Measurements from ENCODE around the gene NAA80.
"Not testable (repeated sequence)": the region's sequence is repeated elsewhere in the genome, so short reads cannot be mapped to it uniquely, and the experiment has no call there.

NAA80 gene

DNA sequence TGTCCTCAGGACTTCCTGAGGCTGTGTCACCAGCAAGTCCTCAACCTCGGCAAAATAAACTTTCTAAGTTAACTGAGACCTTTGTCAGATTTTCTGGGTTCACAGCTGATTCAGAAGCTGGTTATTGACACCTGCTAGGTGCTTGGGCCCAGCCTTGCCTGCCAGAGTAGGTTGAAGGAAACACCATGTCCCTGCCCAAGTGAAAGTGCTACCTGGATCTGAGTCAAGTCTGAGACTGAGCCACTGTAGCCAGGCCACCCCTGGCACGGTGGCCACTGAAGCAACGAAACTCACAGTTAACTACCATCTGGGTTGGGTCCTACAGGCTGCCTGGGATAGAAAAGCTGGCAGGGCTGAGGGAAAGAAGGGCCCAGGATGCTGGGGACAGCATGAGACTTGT lies 15.1 kb upstream of the NAA80 start:
- no peak for DNase-seq (ENCODE audit: low spot score)

DNA sequence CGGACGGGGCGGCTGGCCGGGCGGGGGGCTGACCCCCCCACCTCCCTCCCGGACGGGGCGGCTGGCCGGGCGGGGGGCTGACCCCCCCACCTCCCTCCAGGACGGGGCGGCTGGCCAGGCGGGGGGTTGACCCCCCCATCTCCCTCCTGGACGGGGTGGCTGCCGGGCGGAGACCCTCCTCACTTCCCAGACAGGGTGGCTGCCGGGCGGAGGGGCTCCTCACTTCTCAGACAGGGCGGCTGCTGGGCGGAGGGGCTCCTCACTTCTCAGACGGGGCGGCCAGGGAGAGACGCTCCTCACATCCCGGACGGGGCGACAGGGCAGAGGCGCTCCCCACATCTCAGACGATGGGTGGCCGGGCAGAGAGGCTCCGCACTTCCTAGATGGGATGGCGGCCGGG lies 12.8 kb upstream of the NAA80 start:
- DNase-seq (ENCODE audit: low spot score), result not testable (repeated sequence)

DNA sequence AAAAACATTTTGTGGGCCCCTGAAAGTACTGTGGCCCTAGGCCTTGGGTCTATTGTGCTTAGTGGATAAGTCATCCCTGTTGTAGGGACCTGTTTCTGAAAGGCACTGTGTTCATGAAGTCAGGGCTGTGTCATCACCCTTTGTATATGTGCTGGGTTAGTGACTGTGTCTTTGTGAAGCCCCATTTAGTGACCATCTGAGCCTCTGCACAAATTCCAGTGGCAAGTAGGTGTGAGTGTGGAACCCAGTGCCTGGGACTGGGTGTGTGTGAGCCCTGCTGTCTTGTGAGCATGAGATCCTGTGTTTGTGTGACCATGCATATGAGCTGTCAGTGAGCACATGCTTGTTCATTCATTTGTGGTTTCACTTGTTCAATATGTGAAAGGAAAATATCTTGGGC lies 5.4 kb upstream of the NAA80 start:
- DNase-seq (ENCODE audit: low spot score), result no peak

DNA sequence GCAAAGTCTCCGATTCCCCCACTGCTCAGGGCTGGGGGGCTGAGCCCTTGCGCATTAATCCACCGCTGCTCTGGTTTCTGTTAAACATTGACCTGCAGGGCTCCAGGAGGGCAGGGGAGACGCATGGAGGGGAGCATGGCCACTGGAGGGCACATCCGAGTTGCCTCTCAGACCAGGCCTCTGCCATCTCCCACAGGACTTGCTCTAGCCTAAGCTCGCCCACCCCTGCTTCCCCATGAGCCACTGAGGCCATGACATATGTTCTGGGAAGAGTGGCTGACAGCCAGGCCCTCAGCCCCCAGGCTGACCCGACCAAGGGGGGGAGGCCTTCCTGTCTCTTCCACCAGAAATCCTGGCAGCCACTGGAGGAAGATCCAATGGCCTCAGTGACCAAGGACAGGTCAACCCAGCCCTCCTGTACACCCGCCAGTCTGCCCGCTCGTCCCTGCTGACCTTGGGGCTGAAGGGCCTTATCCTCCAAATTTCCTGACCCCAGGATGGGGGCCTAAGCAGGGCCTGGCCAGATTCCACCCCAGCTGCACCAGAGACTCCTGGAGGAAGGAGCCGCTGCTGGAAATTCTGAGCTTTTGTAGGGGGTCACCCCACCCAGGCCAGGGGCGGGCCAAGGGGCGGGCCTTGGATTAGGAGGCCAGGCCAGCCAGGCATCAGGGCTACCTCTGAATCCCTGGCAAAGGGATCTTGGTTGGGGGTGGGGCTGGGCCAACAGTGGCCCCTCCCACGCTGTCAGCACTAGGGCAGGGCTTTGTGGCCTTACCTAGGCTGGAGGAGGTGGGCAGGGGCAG lies 4.0 kb upstream of the NAA80 start, which contains the start of gene HYAL1:
Gene HYAL1 (minus strand): TSS at position 562 of the 803 bp plus-strand sequence. CDS start 618 bp downstream, outside the sequence.
- DNase-seq (ENCODE audit: low spot score), result no peak

DNA sequence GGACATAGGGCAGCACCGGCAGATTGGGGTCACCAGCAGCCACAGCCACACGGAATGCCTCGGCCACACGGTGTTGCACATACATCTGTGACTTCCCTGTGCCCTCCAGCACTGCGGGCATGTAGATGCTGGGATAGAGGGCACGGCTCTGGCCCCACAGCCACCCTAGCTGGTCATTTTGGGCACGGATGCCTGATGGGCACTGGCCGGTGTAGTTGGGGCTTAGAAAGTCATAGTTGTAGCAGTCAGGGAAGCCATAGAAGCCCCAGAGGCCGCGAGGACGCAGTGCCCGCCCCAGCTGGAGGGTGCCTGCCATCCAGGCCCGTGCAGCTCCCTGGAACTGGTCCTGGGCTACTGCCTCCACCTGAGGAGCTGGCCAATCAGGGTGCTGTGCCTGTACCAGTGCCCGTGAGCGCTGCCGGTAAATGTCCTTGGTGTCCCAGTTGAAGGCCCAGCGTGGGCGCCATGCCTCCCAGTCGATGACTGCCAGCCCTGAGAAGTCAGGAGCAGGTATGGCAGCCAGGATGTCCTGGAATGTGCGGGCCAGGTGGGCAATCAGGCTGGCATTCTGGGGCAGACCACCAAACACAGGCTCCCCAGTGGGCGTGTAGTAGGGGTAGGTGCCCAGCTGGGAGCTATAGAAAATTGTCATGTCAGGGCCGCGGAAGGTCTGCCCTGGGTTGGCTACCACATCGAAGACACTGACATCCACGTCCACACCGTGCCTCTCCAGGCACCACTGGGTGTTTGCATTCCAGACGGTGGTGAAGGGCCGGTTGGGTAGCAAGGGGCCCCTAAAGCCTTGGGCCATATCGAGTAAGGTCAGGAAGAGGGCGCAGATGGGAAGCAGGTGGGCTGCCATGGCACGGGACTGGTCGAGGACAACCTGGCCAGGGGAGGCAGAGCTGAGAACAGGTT lies 3.1 kb upstream of the NAA80 start:
- DNase-seq (ENCODE audit: low spot score), result no peak

DNA sequence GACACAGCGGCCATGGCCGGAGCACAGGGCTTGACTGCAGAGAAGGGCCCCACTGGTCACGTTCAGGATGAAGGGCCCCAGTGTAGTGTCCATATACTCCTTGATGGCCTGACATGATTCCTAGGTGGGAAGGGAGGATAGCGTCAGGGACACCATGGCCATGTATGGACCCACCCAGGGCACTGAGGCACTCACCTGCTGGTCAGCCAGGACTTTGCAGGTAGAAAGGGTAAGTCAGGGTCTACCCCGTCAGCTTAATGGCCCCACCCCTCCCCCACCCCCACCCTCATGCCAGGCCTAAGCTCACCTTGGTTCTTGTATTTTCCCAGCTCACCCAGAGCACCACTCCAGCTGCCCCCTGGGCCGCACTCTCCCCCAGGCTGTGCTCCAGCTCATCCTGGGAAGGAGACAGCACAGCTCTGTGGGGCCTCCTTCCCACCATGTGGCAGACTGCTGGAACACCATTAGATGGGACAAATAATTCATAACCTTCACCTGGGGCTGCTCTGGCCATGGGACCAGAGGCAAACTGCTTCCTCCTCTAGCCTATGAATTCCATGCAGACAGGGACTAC lies 1.6 kb upstream of the NAA80 start:
- no peak for DNase-seq (ENCODE audit: low spot score)

DNA sequence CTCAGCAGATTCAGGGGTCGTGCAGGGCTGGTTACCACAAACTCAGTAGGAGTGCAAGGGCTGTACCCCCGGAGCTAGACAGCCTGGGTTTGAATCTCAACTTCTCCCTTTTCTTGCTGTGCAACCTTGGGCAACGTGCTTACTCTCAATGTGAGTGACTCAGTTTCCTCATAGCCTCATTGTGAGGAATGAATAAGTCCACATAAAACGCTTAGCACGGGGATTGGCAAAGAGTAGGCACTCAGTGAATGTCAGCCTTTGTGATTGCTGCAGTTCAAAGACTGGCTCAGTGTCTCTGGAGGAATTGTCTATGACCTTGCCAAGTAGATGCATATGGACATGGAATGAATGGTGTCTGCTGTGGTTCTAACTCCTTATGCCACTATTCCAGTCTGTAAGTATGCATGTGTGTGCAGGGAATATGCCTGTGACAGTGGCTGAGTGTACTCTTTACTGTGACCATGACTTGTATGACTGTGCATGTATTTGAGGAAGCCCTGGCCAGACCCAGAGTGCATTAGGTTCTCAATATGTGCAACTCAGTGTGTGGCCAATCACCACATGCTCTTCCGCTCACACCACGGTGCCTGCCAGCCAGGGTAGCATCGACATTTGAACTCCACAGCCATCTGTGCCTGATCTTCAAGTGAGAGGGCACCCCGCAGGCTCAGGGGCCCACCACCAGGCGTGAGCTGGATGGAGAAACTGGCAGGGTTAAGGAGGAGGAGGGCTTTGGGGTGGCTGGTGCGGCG lies 900 bp upstream of the NAA80 start:
- peak; percentile 67 for DNase-seq (ENCODE audit: low spot score)

DNA sequence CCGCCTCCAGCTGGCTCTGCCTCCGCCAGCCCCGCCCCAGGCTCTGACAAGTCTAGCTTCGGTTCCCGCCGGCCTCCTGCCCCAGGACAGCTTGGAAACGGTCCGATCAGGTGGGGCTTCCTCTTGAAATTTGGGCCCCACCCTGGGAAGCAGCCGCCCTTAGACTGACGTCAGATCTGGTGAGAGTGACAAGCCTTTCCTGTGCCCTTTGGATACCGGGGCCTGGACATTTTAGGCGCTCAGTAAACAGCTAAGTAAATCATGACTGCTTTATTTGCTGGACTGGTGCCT lies 378 bp upstream of the NAA80 start:
- no peak for DNase-seq (ENCODE audit: low spot score)

DNA sequence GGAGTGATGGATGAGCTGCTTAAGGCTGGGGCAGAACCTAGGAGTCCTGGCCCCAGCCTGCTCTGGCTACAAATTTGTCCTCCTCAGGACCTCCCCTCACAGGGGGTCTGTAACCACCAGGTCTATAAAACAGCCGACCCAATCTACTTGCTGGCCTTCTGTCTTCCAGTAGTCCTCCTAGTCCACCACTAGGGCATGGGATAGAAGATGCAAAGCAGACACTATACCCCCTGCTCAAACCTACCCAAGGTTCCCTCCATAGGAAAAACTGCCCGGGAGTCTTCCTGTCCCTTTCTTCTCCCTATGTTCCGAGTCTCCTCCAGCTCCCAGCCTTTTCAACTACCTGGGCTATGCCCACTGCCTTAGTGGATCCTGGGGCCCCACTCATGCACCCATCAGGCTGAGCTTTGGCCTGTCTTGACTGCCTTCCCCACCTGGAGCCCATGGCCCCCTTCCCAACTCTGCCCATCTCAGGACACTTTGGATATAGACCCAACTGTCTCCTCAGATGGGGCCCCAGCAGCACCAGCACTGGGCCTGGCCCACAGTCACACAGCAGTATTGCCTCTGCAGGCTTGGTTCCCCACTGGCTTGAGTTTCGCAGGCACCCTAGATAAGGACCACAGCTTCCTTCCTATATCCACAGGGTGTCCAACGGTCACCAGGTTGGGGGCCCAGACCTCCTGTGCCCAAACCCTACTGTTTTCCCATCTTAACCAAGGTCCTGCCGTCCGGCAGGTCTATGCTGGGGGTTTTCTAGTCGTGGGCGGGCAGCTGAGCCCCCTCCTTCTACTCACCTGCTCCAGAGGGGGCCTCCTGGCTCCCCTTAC lies 1.1 kb downstream of the NAA80 start:
- no peak for DNase-seq (ENCODE audit: low spot score)

DNA sequence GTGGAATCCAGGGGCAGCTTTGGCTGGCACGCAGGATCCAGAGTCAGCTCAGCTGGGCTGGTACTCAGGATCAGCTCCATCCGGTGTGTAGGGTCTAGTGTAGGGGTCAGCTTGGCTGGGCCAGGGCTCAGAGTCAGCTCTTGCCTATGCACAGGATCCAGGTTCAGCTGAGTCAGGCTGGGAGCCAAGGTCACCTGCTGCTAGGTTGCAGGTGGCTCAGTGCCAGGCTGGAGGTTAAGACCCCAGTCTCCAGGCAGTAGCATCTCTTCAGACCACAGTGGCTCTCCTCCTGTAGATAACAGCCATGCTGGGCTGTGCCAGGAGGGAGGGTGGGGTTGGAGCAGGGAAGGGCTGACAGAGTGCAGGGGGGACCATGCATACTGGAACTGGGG lies 1.8 kb downstream of the NAA80 start:
- DNase-seq (ENCODE audit: low spot score), result no peak

DNA sequence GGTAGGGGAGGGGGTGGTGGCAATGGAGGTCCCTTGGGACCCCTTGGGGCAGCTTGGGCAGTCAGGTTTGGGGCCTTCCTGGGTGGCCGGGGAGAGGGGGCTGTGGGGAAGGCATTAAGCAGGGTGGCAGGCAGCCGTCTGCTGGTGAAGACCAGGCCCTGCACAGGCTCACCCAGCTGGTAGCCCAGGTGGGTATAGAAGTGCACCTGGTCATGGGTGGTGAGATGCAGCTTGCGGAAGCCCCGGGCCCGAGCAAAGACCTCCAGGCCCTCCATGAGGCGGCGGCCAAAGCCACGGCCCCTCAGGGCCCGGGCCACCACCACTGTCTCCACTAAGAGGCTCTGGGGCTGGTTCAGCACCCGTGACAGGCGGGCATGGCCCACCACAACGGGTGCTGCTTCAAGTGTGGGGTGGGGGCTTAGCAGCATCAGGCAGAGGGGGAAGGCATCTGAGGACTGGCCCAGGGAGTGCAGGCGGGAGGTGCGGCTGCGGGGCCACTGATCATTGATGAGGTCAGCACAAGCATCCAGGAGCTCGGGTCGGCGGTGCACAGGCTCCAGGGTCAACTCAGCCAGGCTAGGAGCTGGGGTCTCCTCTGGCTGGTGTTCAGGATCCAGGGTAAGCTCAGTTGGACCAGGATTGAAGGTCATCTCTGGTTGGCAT lies 2.4 kb downstream of the NAA80 start:
- DNase-seq (ENCODE audit: low spot score), result no peak

DNA sequence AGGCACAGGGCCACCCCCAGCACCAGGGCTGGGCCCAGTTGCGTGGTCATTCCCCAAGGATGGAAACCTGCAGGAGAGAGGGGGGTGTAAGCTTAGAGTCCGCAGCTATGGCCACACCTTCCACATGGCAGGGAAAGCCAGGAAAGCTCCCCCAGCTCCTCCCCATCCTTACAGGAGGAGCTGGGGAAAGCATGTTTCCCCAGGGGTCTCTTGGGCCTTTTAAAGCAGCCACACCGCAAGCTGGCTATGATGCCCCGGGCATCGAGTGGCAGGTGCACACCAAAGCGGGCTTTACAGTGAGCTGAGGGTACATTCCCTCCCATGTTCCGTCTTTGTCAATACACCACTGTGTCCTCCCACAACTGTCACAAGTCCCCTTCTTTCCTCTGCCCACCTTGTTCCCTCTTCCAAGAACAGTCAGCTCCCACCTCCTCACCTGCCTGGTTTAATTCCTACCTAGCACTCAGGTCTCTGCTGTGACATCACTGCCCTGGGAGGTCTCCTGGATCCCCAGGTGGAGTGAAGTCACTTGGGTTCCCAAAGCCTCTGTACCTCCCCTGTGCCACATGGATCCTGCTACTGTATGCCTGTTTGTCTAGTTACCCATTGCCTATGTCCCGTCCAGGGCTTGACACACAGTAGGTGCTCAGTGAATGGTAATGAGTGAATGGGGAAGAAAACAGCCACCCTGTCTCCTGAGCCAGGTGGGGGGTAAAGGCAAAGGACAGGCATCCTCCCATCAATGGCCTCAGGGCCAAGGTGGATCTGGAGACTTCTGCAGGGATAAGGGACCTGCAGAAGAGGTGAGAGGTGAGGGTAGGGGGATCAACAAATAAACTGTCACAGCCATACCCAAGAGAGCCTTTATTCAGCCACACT lies 3.4 kb downstream of the NAA80 start:
- DNase-seq (ENCODE audit: low spot score), result no peak

DNA sequence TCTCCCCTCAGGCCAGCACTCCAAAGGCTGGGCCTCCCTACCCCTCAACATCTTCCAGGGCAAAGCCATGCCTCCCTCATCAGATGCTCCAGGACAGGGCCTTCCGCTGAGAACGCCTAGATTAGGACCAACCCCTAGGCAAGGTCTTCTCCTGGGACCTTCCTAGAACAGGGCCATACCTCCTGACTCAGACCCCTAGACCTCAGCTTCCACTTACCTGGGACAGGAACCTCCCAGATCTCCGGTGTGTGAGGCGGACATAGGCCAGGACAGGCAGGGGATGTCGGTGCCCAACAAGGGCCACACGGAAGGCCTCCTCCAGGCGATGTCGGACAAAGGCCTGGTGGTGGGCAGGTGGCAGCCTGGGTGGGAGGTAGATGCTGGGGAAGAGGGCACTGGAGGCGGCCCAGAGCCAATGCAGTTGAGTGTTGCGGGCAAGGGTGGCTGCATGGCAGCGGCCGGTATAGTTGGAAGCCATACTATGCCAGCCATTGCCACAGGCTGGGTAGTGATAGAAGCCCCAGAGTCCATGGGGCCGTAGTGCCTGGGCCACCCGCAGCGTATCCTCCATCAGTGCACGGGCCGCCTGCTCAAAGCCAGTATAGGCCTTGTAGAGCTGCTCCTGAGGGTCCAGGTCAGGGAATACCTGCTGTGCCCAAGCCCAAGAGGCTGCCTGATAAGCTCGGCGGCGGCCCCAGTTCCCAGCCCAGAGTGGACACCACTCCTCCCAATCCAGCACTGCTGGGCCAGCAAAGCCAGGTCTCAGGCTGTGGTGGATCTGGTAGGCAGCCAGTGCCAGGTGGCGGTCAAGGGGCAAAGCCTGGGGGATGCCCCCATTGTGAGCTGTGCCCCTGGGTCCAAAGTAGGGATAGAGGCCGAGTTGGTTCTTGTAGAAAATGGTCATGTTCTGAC lies 4.5 kb downstream of the NAA80 start:
- DNase-seq (ENCODE audit: low spot score), result no peak

DNA sequence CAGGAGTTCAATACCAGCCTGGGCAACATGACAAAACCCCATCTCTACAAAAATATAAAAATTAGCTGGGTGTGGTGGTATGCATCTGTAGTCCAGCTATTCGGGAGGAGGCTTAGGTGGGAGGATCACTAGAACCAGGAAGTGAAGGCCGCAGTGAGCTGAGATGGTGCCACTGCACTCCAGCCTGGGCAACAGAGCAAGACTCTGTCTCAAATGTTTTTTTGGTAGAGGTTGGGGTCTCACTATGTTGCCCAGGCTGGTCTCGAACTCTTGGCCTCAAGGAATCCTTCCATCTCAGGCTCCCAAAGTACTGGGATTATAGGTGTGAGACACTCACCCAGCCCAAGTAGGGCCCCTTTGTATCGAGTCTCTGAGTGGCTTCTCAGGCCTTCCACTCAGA lies 5.1 kb downstream of the NAA80 start:
- DNase-seq (ENCODE audit: low spot score), result no peak

DNA sequence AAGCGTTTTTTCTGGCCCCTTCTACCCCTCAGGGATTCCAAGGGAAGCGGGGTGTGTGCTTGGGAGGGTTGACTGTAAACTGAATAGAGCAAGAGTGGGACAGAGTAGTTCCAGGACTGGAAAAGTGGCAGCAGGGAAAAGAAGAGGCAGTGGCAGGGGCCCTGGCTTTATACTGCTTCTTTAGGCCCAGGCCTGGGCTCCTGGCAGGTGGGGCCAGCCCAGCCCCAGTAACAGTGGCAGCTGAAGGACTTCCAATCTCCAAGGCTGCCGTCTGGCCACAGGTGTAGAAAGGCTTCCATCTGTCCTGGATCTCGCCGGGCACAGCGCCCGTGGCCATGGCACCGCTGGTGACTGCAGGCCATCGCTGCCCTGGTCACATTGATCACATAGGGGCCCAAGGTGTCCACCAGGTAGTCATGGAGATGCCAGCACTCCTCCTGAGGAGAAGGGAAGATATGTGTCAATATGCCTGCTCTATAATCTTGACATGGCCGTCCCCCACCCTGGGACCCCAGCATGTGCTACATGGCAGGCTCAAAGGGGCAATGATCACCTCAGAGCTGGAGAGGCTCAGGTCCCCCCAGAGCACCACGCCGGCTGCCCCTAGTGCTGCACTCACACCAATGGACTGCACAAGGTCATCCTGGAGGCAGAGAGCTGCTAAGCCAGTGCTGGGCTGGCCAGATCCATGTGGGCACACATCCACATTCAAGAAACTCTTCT lies 6.0 kb downstream of the NAA80 start:
- DNase-seq (ENCODE audit: low spot score), result no peak

DNA sequence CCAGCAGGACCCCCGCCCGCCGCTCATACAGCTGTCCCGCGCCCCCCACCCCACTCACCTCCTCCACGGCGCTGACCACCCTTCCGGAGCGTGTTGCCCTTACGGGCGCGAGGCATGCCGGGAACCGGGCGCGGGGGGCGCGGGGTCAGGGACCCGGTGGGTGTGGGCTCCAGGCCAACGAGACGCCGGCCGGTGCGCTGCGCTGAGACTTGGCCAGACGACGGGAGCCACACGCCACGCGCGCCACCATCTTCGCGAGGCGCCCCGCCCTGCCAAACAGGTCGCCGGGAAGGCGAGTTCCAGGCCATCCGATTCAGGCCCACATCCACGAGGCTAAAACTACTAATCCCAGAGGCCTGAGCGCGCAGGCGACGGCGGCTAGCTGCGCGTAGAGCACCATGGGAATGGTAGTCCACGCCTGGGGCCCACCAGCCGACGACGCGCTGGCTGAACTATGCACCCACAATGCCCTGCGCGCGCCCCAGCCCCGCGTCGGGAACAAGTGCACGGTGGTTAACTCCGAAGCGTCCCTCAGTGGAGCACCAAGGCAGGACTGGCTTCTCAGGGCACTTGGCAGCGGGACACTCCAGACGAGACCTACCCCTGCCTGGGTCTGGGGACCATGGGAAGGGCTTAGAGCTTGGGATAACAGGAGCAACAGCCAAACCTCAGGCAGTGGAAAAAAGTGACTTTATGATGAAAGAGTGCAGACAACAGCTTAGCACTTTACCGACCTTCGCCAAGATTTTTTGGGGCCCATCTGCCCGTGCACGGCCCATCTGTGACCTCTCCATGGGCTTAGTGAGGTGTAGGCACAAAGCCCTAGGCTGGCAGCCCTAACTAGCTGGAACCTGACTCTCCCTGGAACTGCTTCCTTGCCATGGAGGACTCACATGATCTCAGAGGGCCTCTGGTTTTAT lies 6.8 kb downstream of the NAA80 start, which contains the start of gene IFRD2:
Gene IFRD2 (minus strand): TSS at position 271 of the 920 bp plus-strand sequence. CDS start 155 bp downstream, at position 116.
- peak; percentile 94 for DNase-seq (ENCODE audit: low spot score)

DNA sequence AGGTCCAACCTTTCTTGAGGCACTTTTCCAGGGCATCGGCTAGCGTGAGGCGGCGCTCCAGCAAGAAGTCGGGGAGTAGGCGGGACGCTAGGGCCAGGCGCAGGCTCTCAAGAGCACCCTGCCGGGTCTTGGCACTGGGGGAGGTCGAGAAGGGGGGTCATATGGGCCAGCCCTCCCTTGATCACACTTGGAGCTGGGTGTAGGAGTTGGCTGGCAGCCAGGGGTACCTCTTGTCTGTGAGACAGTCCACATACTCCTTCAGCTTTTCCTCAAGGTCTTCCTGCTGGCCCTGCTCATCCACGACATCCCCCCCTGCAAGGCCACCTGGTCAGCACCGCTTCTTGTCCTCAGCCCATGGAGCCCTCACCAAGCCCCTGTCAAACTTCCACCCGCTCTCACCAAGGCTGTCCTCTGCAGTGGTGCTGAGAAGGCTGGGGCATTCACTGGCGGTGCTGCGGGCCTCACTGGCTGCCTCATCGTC lies 9.0 kb downstream of the NAA80 start:
- no peak for DNase-seq (ENCODE audit: low spot score)
